ENCODE measurements around the gene UAP1L1. TPM values are rescaled to one million over a fixed set of nuclear protein-coding genes. Genes with fewer than 3 reads are reported as not detected.

Gene UAP1L1
- total RNA-seq, 2 experiments from 2014 or later, result 19.1 to 21.9 TPM

DNA sequence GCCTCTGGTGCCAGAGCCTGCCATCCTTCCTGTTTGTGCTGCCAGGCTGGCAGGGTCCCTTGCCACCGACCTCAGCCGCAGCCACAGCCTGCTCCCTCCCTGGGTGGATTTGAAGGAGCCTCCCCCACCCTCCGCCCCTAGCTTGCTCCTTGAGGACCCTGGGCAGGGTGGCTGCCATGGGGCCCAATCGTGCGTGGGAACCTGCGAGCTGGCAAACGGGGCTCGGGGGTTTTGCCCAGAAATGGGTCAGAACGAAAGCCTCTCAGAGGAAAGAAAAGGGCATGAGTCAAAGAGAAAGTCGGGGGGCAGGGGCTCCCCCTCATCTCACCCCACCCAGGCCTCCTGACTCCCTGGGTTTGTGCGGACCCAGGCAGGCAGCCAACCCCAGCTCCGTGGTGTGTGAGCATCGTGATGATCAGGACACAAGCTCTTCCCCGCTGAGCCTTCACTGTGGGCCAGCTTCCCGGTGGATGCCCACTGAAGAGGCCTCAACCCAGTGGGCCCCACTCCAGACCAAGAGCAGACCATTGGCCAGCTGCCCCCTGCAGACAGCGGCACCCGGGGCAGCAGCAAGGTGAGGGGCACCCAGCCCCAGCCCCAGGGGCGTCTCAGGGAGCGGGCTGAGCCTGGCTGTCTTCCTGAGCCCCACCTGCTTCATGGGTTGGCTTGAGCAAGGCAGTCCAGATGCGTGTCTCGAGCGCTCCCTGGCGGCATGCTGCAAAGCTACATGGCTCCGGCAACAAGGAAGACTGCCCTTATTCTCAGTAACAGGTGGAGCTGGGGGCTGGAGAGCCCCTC, 42.4 kb upstream of the UAP1L1 start:
- Mint-ChIP-seq H3K27me3 (no peaks in the 10 kb centered on the region), H3K4me3 (peak overlapping the region; percentile 61)

GRCh38 chr9:137035507-137035834, 41.8 kb upstream of the UAP1L1 start:
- POLR2A ChIA-PET, result interaction anchor here (0.5 kb wide), 1 partner anchor 223 kb away, joined by 3 read pairs; no protein-coding TSS in a partner anchor
- H3K9me3 Mint-ChIP-seq, result no peaks in the 10 kb centered on the region
- peak overlapping the region; percentile 92 for H3K27ac Mint-ChIP-seq

More for the DNA sequence above, 42.4 kb upstream of the UAP1L1 start:
- ChIA-PET POLR2A (interaction anchor here (0.5 kb wide), 1 partner anchor 223 kb away, joined by 3 read pairs; no protein-coding TSS in a partner anchor), CTCF (interaction anchor here (0.6 to 14.0 kb wide), 62 partner anchors 9 to 370 kb away, joined by 3 to 157 read pairs (median 4); partner anchors contain the start of genes AJM1, C8G, CLIC3 and FBXW5)
- peak; percentile 91 for DNase-seq
- Mint-ChIP-seq H3K4me1 (peaks cover 43% of the 10 kb centered on the region), H3K36me3 (ENCODE audit: low read depth) (peaks cover 2% of the 10 kb centered on the region), H3K9me3 (no peaks in the 10 kb centered on the region), H3K27ac (peak overlapping the region; percentile 92)

DNA sequence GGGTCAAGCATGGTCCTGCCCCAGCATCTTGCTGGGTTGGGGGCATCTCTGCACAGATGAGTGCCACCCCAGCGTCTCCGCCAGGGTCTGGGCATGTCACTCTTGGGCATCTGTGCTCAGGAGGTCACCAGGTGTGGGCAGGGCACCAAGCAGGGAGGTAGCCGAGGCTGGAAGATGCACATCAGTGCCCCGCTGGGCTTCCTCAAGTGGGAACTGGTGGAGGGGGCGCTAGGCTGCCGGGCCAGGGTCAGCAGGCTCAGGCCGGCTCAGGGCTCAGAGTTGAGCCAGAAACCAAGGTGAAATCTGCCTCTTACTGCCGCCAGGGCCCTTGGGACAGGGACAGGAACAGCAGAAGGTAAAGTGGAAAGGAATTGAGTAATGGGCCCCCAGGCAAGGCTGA, 41.4 kb upstream of the UAP1L1 start:
- Mint-ChIP-seq H3K36me3 (ENCODE audit: low read depth) (no peaks in the 10 kb centered on the region), H3K4me1 (peaks cover 33% of the 10 kb centered on the region), H3K4me3 (no peak overlapping the region), H3K27ac (no peak overlapping the region), H3K9me3 (no peaks in the 10 kb centered on the region), H3K27me3 (no peaks in the 10 kb centered on the region)
- ChIA-PET CTCF (interaction anchor here (0.6 to 14.0 kb wide), 44 partner anchors 8 to 308 kb away, joined by 3 to 157 read pairs (median 6); partner anchors contain the start of genes AJM1, C8G, FBXW5 and LCN12), POLR2A (no interaction called here)
- DNase-seq, result no peak

More at GRCh38 chr9:137035507-137035834, 41.8 kb upstream of the UAP1L1 start:
- DNase-seq, result no peak
- Mint-ChIP-seq H3K4me1 (peaks cover 38% of the 10 kb centered on the region), H3K36me3 (ENCODE audit: low read depth) (peaks cover 2% of the 10 kb centered on the region), H3K27me3 (no peaks in the 10 kb centered on the region), H3K4me3 (peak overlapping the region; percentile 61)
- CTCF ChIA-PET, result interaction anchor here (0.6 to 14.0 kb wide), 55 partner anchors 9 to 307 kb away, joined by 3 to 157 read pairs (median 5); partner anchors contain the start of genes AJM1, C8G, CLIC3 and FBXW5

- no peak for DNase-seq
- H3K4me3 Mint-ChIP-seq, result no peak overlapping the region
- H3K36me3 Mint-ChIP-seq (ENCODE audit: low read depth), result no peaks in the 10 kb centered on the region
- CTCF ChIA-PET, result interaction anchor here (0.8 to 14.0 kb wide), 8 partner anchors 8 to 309 kb away, joined by 3 to 157 read pairs (median 5); partner anchors contain the start of genes NPDC1 and SAPCD2
- POLR2A ChIA-PET, result no interaction called here
- no peaks in the 10 kb centered on the region for H3K9me3 Mint-ChIP-seq
- no peaks in the 10 kb centered on the region for H3K27me3 Mint-ChIP-seq
- H3K27ac Mint-ChIP-seq, result no peak overlapping the region
- H3K4me1 Mint-ChIP-seq, result peaks cover 29% of the 10 kb centered on the region
These were observed 40.3 kb upstream of the UAP1L1 start for GRCh38 chr9:137037035-137037434.

DNA sequence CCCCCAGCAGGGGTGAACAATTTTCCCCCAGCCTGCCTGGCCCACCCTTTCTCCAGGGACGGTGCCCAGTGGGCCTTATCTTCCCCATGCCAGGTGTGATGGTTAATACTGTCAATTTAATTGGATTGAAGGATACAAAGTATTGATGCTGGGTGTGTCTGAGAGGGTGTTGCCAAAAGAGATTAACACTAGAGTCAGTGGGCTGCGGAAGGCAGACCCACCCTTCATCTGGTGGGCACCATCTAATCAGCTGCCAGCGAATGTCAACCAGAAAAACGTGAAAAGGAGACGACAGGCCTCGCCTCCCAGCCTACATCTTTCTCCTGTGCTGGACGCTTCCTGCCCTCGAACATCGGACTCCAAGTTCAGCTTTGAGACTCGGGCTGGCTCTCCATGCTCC, 39.8 kb upstream of the UAP1L1 start:
- H3K4me3 Mint-ChIP-seq, result no peak overlapping the region
- H3K36me3 Mint-ChIP-seq (ENCODE audit: low read depth), result no peaks in the 10 kb centered on the region
- no peaks in the 10 kb centered on the region for H3K27me3 Mint-ChIP-seq
- no peak overlapping the region for H3K27ac Mint-ChIP-seq
- H3K4me1 Mint-ChIP-seq, result peaks cover 25% of the 10 kb centered on the region
- no peak for DNase-seq
- POLR2A ChIA-PET, result no interaction called here
- CTCF ChIA-PET, result interaction anchor here (0.8 to 14.0 kb wide), 6 partner anchors 8 to 199 kb away, joined by 3 to 157 read pairs (median 5); partner anchors contain the start of genes NPDC1 and SAPCD2
- H3K9me3 Mint-ChIP-seq, result no peaks in the 10 kb centered on the region

DNA sequence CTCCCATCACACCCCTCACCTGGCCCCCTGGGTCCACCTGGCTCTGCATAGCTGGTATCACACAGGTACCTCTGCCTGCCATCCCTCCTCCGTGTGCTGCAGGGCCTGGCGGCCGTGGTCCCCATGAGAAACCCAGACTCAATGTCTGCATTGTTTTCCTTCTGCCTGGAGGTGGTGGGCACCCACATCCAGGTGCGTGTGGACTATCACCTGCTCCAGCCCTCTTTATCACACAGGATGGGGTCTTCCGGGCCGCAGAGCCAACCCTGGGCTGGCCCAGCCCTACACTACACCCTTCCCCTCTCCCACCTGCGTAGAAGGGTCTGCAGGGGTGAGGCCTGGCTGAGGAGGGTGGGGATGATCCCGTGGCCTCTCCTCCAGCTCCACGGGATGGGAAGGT, 38.4 kb upstream of the UAP1L1 start:
- ChIA-PET POLR2A (no interaction called here), CTCF (interaction anchor here (0.9 to 14.0 kb wide), 3 partner anchors 10 to 29 kb away, joined by 3 to 157 read pairs (median 6); partner anchors contain the start of gene SAPCD2)
- no peaks in the 10 kb centered on the region for H3K36me3 Mint-ChIP-seq (ENCODE audit: low read depth)
- DNase-seq, result no peak
- no peaks in the 10 kb centered on the region for H3K9me3 Mint-ChIP-seq
- peak overlapping the region; percentile 57 for H3K27ac Mint-ChIP-seq
- H3K4me3 Mint-ChIP-seq, result no peak overlapping the region
- H3K27me3 Mint-ChIP-seq, result no peaks in the 10 kb centered on the region
- peaks cover 14% of the 10 kb centered on the region for H3K4me1 Mint-ChIP-seq

DNA sequence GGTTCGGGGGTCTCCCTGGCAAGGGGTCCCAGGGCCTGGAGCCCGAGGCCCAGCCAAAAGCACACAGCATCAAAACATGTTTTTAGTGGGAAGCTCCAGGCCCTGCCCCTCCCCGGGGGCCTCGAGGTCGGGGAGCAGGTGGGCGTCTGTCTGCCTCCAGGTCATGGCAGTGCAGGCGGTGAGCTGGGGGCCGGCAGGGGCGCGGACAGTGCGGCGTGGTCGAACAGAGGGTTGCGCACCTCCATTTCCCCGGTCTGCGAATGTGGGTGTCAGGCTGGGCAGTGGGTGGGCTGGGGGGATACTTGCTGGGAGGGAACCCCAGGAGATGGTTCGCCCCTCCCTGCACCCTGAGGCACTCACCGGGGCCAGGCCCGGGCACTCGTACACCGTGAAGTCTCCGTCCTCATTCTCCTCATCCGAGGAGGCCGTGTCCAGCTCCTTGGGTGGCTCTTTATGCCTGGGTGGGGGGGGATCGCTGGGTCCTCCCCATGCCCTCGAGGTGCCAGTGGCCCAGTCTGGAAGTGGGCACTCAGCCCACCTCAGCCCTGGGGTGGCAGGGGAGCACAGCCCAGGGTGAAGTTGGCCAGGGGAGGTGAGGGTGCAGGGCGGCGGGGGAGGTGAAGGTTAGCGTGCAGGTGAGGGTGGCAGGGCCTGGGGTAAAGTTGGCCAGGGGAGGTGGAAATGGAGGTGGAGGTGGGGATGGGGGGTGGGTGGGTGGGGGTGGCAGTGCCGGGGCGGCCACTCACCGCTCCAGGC, 37.5 kb upstream of the UAP1L1 start:
- Mint-ChIP-seq H3K4me1 (peaks cover 14% of the 10 kb centered on the region), H3K9me3 (no peaks in the 10 kb centered on the region), H3K36me3 (ENCODE audit: low read depth) (no peaks in the 10 kb centered on the region), H3K27me3 (peaks cover 1% of the 10 kb centered on the region), H3K27ac (no peak overlapping the region), H3K4me3 (no peak overlapping the region)
- CTCF ChIA-PET, result interaction anchor here (1.2 to 14.0 kb wide), 2 partner anchors 11 to 28 kb away, joined by 6 to 157 read pairs; partner anchors contain the start of gene SAPCD2
- POLR2A ChIA-PET, result no interaction called here
- DNase-seq, result no peak

DNA sequence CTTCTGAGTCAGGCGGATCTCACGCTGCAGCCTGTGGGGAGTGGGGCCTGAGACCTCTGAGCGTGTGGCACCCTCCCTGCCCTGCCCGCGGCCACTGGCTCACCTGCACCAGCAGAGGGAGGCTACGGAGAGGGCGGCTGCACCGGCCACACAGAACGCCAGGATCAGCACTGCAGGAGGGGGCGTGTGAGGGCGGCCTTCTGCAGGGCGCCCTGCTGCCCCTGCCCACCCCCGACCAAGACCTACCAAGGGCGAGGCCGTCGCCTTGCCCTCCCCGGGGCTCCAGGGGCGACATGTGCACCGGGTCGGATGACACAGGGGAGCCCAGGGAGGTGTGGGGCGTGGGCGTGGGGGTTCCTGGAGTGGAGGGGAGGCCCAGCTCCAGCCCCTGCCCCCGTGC, 36.7 kb upstream of the UAP1L1 start:
- CTCF ChIA-PET, result interaction anchor here (14.0 kb wide), 1 partner anchor 27 kb away, joined by 157 read pairs; the partner anchor contains the start of gene SAPCD2
- H3K27me3 Mint-ChIP-seq, result peaks cover 6% of the 10 kb centered on the region
- H3K4me3 Mint-ChIP-seq, result no peak overlapping the region
- no peak overlapping the region for H3K27ac Mint-ChIP-seq
- H3K4me1 Mint-ChIP-seq, result peaks cover 11% of the 10 kb centered on the region
- POLR2A ChIA-PET, result no interaction called here
- H3K9me3 Mint-ChIP-seq, result no peaks in the 10 kb centered on the region
- H3K36me3 Mint-ChIP-seq (ENCODE audit: low read depth), result no peaks in the 10 kb centered on the region
- DNase-seq, result no peak

- Mint-ChIP-seq H3K4me3 (no peak overlapping the region), H3K27ac (no peak overlapping the region), H3K27me3 (peaks cover 6% of the 10 kb centered on the region), H3K9me3 (no peaks in the 10 kb centered on the region), H3K4me1 (peaks cover 10% of the 10 kb centered on the region), H3K36me3 (ENCODE audit: low read depth) (no peaks in the 10 kb centered on the region)
- CTCF ChIA-PET, result interaction anchor here (14.0 kb wide), 1 partner anchor 26 kb away, joined by 157 read pairs; the partner anchor contains the start of gene SAPCD2
- POLR2A ChIA-PET, result no interaction called here
- no peak for DNase-seq
These were observed 36.2 kb upstream of the UAP1L1 start for GRCh38 chr9:137041124-137041523.

- Mint-ChIP-seq H3K9me3 (no peaks in the 10 kb centered on the region), H3K4me3 (no peak overlapping the region), H3K36me3 (ENCODE audit: low read depth) (no peaks in the 10 kb centered on the region), H3K4me1 (peaks cover 13% of the 10 kb centered on the region), H3K27me3 (peaks cover 21% of the 10 kb centered on the region), H3K27ac (no peak overlapping the region)
- ChIA-PET CTCF (interaction anchor here (2.2 to 3.8 kb wide), 2 partner anchors 8 to 13 kb away, joined by 12 to 18 read pairs; no protein-coding TSS in a partner anchor), POLR2A (no interaction called here)
- DNase-seq, result no peak
These were observed 34.3 kb upstream of the UAP1L1 start for GRCh38 chr9:137042751-137043727.

GRCh38 chr9:137044037-137044436, 33.3 kb upstream of the UAP1L1 start:
- no peaks in the 10 kb centered on the region for H3K36me3 Mint-ChIP-seq (ENCODE audit: low read depth)
- CTCF ChIA-PET, result interaction anchor here (1.7 to 3.8 kb wide), 3 partner anchors 9 to 201 kb away, joined by 4 to 18 read pairs (median 12); partner anchors contain the start of gene AJM1
- no peaks in the 10 kb centered on the region for H3K9me3 Mint-ChIP-seq
- POLR2A ChIA-PET, result no interaction called here
- peaks cover 21% of the 10 kb centered on the region for H3K27me3 Mint-ChIP-seq
- H3K27ac Mint-ChIP-seq, result no peak overlapping the region
- H3K4me1 Mint-ChIP-seq, result peaks cover 13% of the 10 kb centered on the region
- DNase-seq, result no peak
- H3K4me3 Mint-ChIP-seq, result no peak overlapping the region
